ENCODE results near the gene TMEM132A.

TMEM132A gene

GRCh38 chr11:60941371-60942119 is 17.3 kb downstream of the TMEM132A start:
- no peak for DNase-seq

- DNase-seq: no peak
These were observed 18.0 kb downstream of the TMEM132A start for GRCh38 chr11:60942219-60942618.

- DNase-seq: no peak
These were observed 18.8 kb downstream of the TMEM132A start for GRCh38 chr11:60942970-60943565.

- DNase-seq: no peak
These were observed 20.4 kb downstream of the TMEM132A start for GRCh38 chr11:60944490-60945294.

GRCh38 chr11:60945295-60945667 is 21.0 kb downstream of the TMEM132A start:
- DNase-seq: no peak

- no peak for DNase-seq
These were observed 22.5 kb downstream of the TMEM132A start for GRCh38 chr11:60946601-60947264.

- no peak for DNase-seq
These were observed 23.4 kb downstream of the TMEM132A start for GRCh38 chr11:60947700-60948099.

- no peak for DNase-seq
These were observed 24.0 kb downstream of the TMEM132A start for GRCh38 chr11:60948250-60948649.

GRCh38 chr11:60950024-60950423 is 25.8 kb downstream of the TMEM132A start:
- no peak for DNase-seq

- no peak for DNase-seq
These were observed 26.8 kb downstream of the TMEM132A start for GRCh38 chr11:60950933-60951605.

GRCh38 chr11:60951606-60951903 is 27.3 kb downstream of the TMEM132A start:
- DNase-seq: no peak

GRCh38 chr11:60951904-60952741 is 27.9 kb downstream of the TMEM132A start, which contains the start of gene SLC15A3:
TSS of gene SLC15A3 (minus strand) at chr11:60952176. CDS start at chr11:60951551, 625 bp downstream.
- DNase-seq: peak; percentile 46

- no peak for DNase-seq
These were observed 28.5 kb downstream of the TMEM132A start for GRCh38 chr11:60952742-60953170.

GRCh38 chr11:60953781-60954180 is 29.5 kb downstream of the TMEM132A start:
- no peak for DNase-seq

GRCh38 chr11:60954421-60954820 is 30.2 kb downstream of the TMEM132A start:
- DNase-seq: no peak

GRCh38 chr11:60955571-60955970 is 31.3 kb downstream of the TMEM132A start:
- no peak for DNase-seq

- no peak for DNase-seq
These were observed 32.9 kb downstream of the TMEM132A start for GRCh38 chr11:60957188-60957587.

GRCh38 chr11:60959431-60959830 is 35.2 kb downstream of the TMEM132A start:
- DNase-seq: no peak

- DNase-seq: no peak
These were observed 36.1 kb downstream of the TMEM132A start for GRCh38 chr11:60960405-60960804.

- no peak for DNase-seq
These were observed 40.5 kb downstream of the TMEM132A start for GRCh38 chr11:60964801-60965200.

- no peak for DNase-seq
These were observed 42.6 kb downstream of the TMEM132A start for GRCh38 chr11:60966890-60967289.

GRCh38 chr11:60968223-60968622 is 44.0 kb downstream of the TMEM132A start:
- no peak for DNase-seq

Measured in GDM1 (cell line).